Esophagus squamous epithelium (tissue), 5 donors: ENCODE results near the gene CCNB2. TPM values are rescaled to one million over a fixed set of nuclear protein-coding genes. Genes with fewer than 3 reads are reported as not detected.

Experiments used
- DNase-seq: peaks from one replicate; lab custom pipeline; 2025; lab: John Stamatoyannopoulos, UW
- H3K27ac ChIP-seq, 4 donors: fragments of 200-600 bp; sonication (generic); one replicate each; pipeline ENCODE4 v1.5.1; 2016 to 2019; ENCODE audit warnings: mild to moderate bottlenecking in 1 of 4
- H3K27me3 ChIP-seq, 4 donors: fragments of 200-600 bp; sonication (generic); 1 replicate in 3 of 4; 2 replicates in 1 of 4; pipeline versions ENCODE4 v1.5.1 to v1.6.0; 2017 to 2021; ENCODE audit warnings: antibody characterized with exemption in 1 of 4
- H3K36me3 ChIP-seq, 3 donors: fragments of 200-600 bp; sonication (generic); one replicate each; pipeline ENCODE4 v1.5.1; 2016 to 2019
- H3K4me1 ChIP-seq, 3 donors: fragments of 200-600 bp; sonication (generic); one replicate each; pipeline ENCODE4 v1.5.1; 2017 to 2019
- H3K4me3 ChIP-seq, 4 donors: fragments of 200-600 bp; sonication (generic); 1 replicate in 3 of 4; 2 replicates in 1 of 4; pipeline ENCODE4 v1.5.1; 2016 to 2019; ENCODE audit warnings: mild to moderate bottlenecking in 2 of 4, moderate library complexity in 1 of 4
- H3K9me3 ChIP-seq, 3 donors: fragments of 200-600 bp; sonication (generic); one replicate each; pipeline ENCODE4 v1.5.1; 2016 to 2019
- POLR2A ChIP-seq, 4 donors: fragments of 450-650 bp; IDR thresholded peaks; one replicate each; pipeline ENCODE4 v1.6.1; 2017; ENCODE audit warnings: antibody characterized with exemption in 4 of 4, mild to moderate bottlenecking in 4 of 4, moderate library complexity in 3 of 4
- WGBS, 2 donors: methylation state at CpG; one replicate each; pipeline ENCODE4 v1.1.5; 2018; 5-methylcytosine and 5-hydroxymethylcytosine counted together
- intact Hi-C: fragments of 100-400 bp; cut with DNase I; formaldehyde crosslinking; loops from one replicate; pipeline ENCODE4 v1.15.0; 2022
- total RNA-seq, 4 donors: library from RNA; depleted of rRNA; stranded (reverse); fragments of >200 nt; gene quantifications; one replicate each; pipeline ENCODE4 v1.1.0, GENCODE V29; 2016
- TF ChIP-seq, protein P1 (sequence below), 6 experiments: fragments of 450-650 bp in 4 of 6; fragments of 200-600 bp in 2 of 6; sonication (generic) in 2 of 6; IDR thresholded peaks; one replicate each; pipeline ENCODE4 v1.5.1; 2016 to 2019; ENCODE audit warnings: antibody characterized with exemption in 6 of 6, mild to moderate bottlenecking in 4 of 6, moderate library complexity in 4 of 6
- donor health status: DM: yes; HTN: yes; CAD: no.

The CCNB2 gene
- total RNA-seq, 4 donors from 2014 or later = 12.2 to 38.9 (median 23.0) TPM

DNA sequence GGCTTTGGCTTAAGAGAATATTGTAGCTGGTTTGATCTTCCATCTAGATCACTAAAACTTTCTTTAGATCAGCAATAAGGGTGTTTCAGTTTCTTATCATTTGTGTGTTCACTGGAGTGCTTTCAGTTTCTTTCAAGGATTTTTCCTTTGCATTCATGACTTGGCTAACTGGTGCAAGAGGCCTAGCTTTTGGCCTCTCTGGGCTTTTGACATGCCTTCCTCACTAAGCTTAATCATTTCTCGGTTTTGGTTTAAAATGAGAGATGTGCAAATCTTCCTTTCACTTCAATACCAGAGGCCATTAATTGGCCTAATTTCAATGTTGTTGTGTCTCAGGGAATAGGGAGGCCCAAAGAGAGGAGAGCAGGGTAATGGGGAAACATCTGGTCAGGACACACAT lies 30.3 kb upstream of the CCNB2 start:
- intact Hi-C loops = no loop called here
- 73 to 100% methylated on average over 1 of the region's 1 CpG for WGBS, 2 donors
- H3K27me3 ChIP-seq = no peaks in the 10 kb centered on the region

DNA sequence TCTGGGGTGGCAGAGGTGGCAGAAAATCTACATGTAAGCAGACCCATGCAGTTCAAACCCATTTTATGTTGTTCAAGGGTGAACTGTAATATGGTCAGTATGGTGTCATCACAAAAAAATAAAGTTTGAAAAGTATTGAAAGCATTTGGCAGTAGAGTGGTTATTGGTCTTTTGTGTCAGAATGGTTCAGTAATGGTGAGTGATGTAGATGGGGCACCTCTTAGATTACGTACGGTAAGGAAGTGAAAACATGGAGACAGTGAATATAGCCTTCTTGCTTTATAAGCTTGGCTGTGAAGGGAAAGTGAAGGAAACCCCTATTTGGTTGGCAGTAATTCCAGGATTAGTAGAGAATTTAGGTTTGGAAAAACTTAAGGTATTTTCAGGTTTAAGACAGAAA lies 17.2 kb upstream of the CCNB2 start:
- 87 to 92% methylated on average over 2 of the region's 2 CpGs for WGBS, 2 donors
- Histone ChIP-seq H3K27ac (no peak overlapping the region), H3K4me3 (no peak overlapping the region), H3K4me1 (no peaks in the 10 kb centered on the region), H3K27me3 (no peaks in the 10 kb centered on the region), H3K9me3 (no peaks in the 10 kb centered on the region), H3K36me3 (peaks cover 0 to 98% (median 6%) of the 10 kb centered on the region in 3 donors)
- TF ChIP-seq, protein P1, sequence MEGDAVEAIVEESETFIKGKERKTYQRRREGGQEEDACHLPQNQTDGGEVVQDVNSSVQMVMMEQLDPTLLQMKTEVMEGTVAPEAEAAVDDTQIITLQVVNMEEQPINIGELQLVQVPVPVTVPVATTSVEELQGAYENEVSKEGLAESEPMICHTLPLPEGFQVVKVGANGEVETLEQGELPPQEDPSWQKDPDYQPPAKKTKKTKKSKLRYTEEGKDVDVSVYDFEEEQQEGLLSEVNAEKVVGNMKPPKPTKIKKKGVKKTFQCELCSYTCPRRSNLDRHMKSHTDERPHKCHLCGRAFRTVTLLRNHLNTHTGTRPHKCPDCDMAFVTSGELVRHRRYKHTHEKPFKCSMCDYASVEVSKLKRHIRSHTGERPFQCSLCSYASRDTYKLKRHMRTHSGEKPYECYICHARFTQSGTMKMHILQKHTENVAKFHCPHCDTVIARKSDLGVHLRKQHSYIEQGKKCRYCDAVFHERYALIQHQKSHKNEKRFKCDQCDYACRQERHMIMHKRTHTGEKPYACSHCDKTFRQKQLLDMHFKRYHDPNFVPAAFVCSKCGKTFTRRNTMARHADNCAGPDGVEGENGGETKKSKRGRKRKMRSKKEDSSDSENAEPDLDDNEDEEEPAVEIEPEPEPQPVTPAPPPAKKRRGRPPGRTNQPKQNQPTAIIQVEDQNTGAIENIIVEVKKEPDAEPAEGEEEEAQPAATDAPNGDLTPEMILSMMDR (IDR thresholded peaks at IDR 0.05) = no peak
- TF ChIP-seq POLR2A (IDR thresholded peaks at IDR 0.05) = no peak
- DNase-seq = no peak
- intact Hi-C loops = no loop called here

More for the DNA sequence above, 30.3 kb upstream of the CCNB2 start:
- Histone ChIP-seq H3K4me1 (no peaks in the 10 kb centered on the region), H3K27ac (no peak overlapping the region), H3K4me3 (no peak overlapping the region), H3K9me3 (no peaks in the 10 kb centered on the region), H3K36me3 (peaks cover 0 to 73% (median 9%) of the 10 kb centered on the region in 3 donors)
- DNase-seq = no peak
- TF ChIP-seq POLR2A (IDR thresholded peaks at IDR 0.05) = no peak
- TF ChIP-seq, protein P1 (IDR thresholded peaks at IDR 0.05) = no peak

DNA sequence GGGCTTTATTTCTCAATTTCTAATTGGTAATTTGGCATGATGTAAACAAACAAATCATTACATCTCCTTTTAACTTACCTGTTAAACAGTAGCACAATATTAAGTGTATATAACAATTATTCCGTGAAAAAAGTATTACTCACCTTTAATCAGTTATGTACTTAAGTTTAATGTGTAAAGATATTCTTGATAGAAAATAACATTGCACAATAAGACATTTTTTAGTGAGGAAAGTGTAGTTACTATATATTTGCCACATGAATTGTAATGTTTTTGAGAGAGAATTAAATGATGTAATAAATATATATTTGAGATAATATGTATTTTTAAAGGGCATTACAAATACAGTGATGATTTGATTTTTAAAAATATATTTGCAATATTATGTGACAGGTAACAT lies 10.9 kb upstream of the CCNB2 start:
- intact Hi-C loops = no loop called here
- Histone ChIP-seq H3K9me3 (no peaks in the 10 kb centered on the region), H3K27me3 (no peaks in the 10 kb centered on the region), H3K36me3 (peaks cover 3 to 96% (median 11%) of the 10 kb centered on the region in 3 donors), H3K27ac (no peak overlapping the region), H3K4me1 (no peaks in the 10 kb centered on the region), H3K4me3 (no peak overlapping the region)
- TF ChIP-seq, protein P1 (IDR thresholded peaks at IDR 0.05) = no peak
- no peak for TF ChIP-seq POLR2A (IDR thresholded peaks at IDR 0.05)
- no peak for DNase-seq
- WGBS, 2 donors = 84 to 89% methylated on average over 1 of the region's 1 CpG

DNA sequence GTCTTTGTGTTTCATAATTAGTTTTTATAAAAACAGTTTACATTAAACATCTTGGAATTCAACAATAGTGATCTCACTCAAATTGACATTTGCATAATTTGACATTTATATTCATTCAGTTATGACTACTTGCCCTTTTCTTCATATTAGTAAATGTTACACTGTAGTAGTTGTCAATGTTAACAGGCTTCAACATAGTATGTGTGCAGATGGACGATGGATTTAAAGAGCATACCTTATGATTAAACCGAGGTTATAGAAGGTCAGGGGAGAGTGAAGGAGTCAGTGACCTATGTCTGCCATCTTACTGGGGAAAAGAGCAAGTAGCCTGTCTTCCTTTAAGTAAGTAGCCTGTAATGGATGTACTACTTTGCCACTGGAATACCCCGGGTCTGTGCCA lies 8.5 kb upstream of the CCNB2 start:
- peaks cover 3 to 83% (median 8%) of the 10 kb centered on the region in 3 donors for H3K36me3 ChIP-seq
- H3K4me3 ChIP-seq = no peak overlapping the region
- no peak for TF ChIP-seq POLR2A (IDR thresholded peaks at IDR 0.05)
- TF ChIP-seq, protein P1 (IDR thresholded peaks at IDR 0.05) = no peak
- no peak overlapping the region for H3K27ac ChIP-seq
- no peak for DNase-seq
- no peaks in the 10 kb centered on the region for H3K4me1 ChIP-seq
- H3K9me3 ChIP-seq = no peaks in the 10 kb centered on the region
- 83 to 86% methylated on average over 3 of the region's 3 CpGs for WGBS, 2 donors
- intact Hi-C loops = no loop called here
- no peaks in the 10 kb centered on the region for H3K27me3 ChIP-seq

DNA sequence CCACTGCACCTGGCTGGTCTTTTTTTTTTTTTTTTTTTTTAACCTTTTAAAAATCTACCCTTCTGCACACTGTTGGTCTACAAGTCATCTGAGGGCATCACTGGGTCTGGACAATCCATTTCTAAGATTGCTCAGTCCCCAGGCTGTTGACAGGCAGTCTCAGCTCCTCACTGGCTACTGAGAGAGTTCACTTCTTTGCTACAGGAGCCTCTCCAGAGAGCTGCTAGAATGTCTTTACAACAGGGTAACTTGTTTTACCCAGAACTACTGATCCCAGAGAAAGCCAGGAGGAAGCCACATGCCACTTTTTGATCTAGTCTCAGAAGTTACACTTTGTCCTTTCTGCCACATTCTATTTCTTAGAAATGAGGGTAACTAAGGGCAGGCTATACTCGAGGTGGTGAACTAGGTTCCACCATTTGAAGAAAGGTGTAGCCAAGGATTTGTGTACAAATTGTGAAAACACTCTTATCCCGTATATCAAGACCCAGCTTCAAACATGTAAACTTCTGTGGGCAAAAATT lies 5.7 kb upstream of the CCNB2 start:
- DNase-seq = no peak
- H3K36me3 ChIP-seq = peaks cover 0 to 55% (median 5%) of the 10 kb centered on the region in 3 donors
- 68 to 80% methylated on average over 2 of the region's 2 CpGs for WGBS, 2 donors
- peaks cover 0 to 2% (median 0%) of the 10 kb centered on the region in 3 donors for H3K4me1 ChIP-seq
- no peaks in the 10 kb centered on the region for H3K27me3 ChIP-seq
- H3K9me3 ChIP-seq = no peaks in the 10 kb centered on the region
- no peak for TF ChIP-seq POLR2A (IDR thresholded peaks at IDR 0.05)
- TF ChIP-seq, protein P1 (IDR thresholded peaks at IDR 0.05) = no peak
- intact Hi-C loops = no loop called here
- H3K27ac ChIP-seq = no peak overlapping the region
- H3K4me3 ChIP-seq = no peak overlapping the region
